Measurements from ENCODE around the gene CASKIN1. TPM values are rescaled to one million over a fixed set of nuclear protein-coding genes. Genes with fewer than 3 reads are reported as not detected.

Gene CASKIN1
- total and polyA plus RNA-seq, 3 donors from 2014 or later, result 2.1 to 159 (median 6.4) TPM

GRCh38 chr16:2235695-2236336 is 39.4 kb upstream of the CASKIN1 start:
- no peaks in the 10 kb centered on the region for H3K36me3 ChIP-seq (ENCODE audit: low read depth, missing control alignments)
- WGBS, 2 donors, result 70 to 77% methylated on average over 13 to 19 of the region's 19 CpGs
- H3K4me1 ChIP-seq, result peaks cover 9% of the 10 kb centered on the region
- no peak overlapping the region for H3K27ac ChIP-seq
- no peak for DNase-seq
- intact Hi-C loops (cut with DNase I; ENCODE audit: low total_unique reads), result no loop called here
- no peaks in the 10 kb centered on the region for H3K9me3 ChIP-seq
- H3K4me3 ChIP-seq, result no peak overlapping the region
- no peak for TF ChIP-seq CTCF (IDR thresholded peaks at IDR 0.05)
- no peak for TF ChIP-seq POLR2A (IDR thresholded peaks at IDR 0.05)
- no peaks in the 10 kb centered on the region for H3K27me3 ChIP-seq

- Histone ChIP-seq H3K4me1 (peaks cover 9% of the 10 kb centered on the region), H3K4me3 (no peak overlapping the region), H3K27me3 (no peaks in the 10 kb centered on the region), H3K9me3 (no peaks in the 10 kb centered on the region), H3K27ac (no peak overlapping the region), H3K36me3 (ENCODE audit: low read depth, missing control alignments) (no peaks in the 10 kb centered on the region)
- DNase-seq, result no peak
- TF ChIP-seq CTCF (IDR thresholded peaks at IDR 0.05) (no peak), POLR2A (IDR thresholded peaks at IDR 0.05) (no peak)
- 88 to 92% methylated on average over 2 to 20 of the region's 28 CpGs for WGBS, 2 donors
- intact Hi-C loops (cut with DNase I; ENCODE audit: low total_unique reads), result no loop called here
These were observed 38.8 kb upstream of the CASKIN1 start for GRCh38 chr16:2235234-2235651.

- H3K4me3 ChIP-seq, result no peak overlapping the region
- H3K36me3 ChIP-seq (ENCODE audit: low read depth, missing control alignments), result no peaks in the 10 kb centered on the region
- H3K27ac ChIP-seq, result no peak overlapping the region
- DNase-seq, result no peak
- intact Hi-C loops (cut with DNase I; ENCODE audit: low total_unique reads), result no loop called here
- WGBS, 2 donors, result 91 to 100% methylated on average over 1 to 17 of the region's 18 CpGs
- no peak for TF ChIP-seq CTCF (IDR thresholded peaks at IDR 0.05)
- no peak for TF ChIP-seq POLR2A (IDR thresholded peaks at IDR 0.05)
- H3K9me3 ChIP-seq, result no peaks in the 10 kb centered on the region
- no peaks in the 10 kb centered on the region for H3K27me3 ChIP-seq
- peaks cover 9% of the 10 kb centered on the region for H3K4me1 ChIP-seq
These were observed 38.4 kb upstream of the CASKIN1 start for GRCh38 chr16:2234813-2235170.

GRCh38 chr16:2233872-2234812 is 37.7 kb upstream of the CASKIN1 start:
- DNase-seq, result no peak
- H3K27ac ChIP-seq, result no peak overlapping the region
- no peaks in the 10 kb centered on the region for H3K36me3 ChIP-seq (ENCODE audit: low read depth, missing control alignments)
- TF ChIP-seq POLR2A (IDR thresholded peaks at IDR 0.05) (no peak), CTCF (IDR thresholded peaks at IDR 0.05) (no peak)
- no peaks in the 10 kb centered on the region for H3K27me3 ChIP-seq
- no peak overlapping the region for H3K4me3 ChIP-seq
- 94 to 96% methylated on average over 9 to 51 of the region's 51 CpGs for WGBS, 2 donors
- H3K9me3 ChIP-seq, result no peaks in the 10 kb centered on the region
- H3K4me1 ChIP-seq, result peaks cover 9% of the 10 kb centered on the region
- intact Hi-C loops (cut with DNase I; ENCODE audit: low total_unique reads), result no loop called here

All from testis (tissue), 3 donors.